HepG2 (cell line): ENCODE data around the gene PRR19. TPM values are rescaled to one million over a fixed set of nuclear protein-coding genes. Genes with fewer than 3 reads are reported as not detected.

Source experiments
- CERS6 ChIP-seq: sonication (generic); formaldehyde crosslinking; IDR thresholded peaks from 2 replicates; pipeline ENCODE4 v1.5.0; 2020; ENCODE audit warnings: missing genetic modification reagents
- DNMT3B ChIP-seq: conservative IDR thresholded peaks from 2 replicates; pipeline ENCODE4 v1.6.1; 2016; ENCODE audit warnings: missing biosample characterization, control low read depth
- HNF1B ChIP-seq: sonication (generic); formaldehyde crosslinking; IDR thresholded peaks from 2 replicates; pipeline ENCODE4 v1.5.1; 2020; ENCODE audit warnings: mild to moderate bottlenecking, moderate library complexity, missing genetic modification reagents
- HNF4G ChIP-seq, 2 experiments: sonication (generic) in 1 of 2; formaldehyde crosslinking in 1 of 2; IDR thresholded peaks; 2 replicates each; pipeline versions ENCODE4 v1.4.0 to v1.6.1; 2011 to 2020; ENCODE audit warnings: borderline replicate concordance in 2 of 2, low read depth in 2 of 2, mild to moderate bottlenecking in 2 of 2, low read length in 1 of 2, missing genetic modification reagents in 1 of 2, moderate library complexity in 1 of 2
- HNRNPK ChIP-seq: fragments of 200-400 bp; formaldehyde crosslinking; IDR thresholded peaks from 2 replicates; pipeline ENCODE4 v1.6.1; 2018; ENCODE audit warnings: low read length, low read depth, moderate library complexity, mild to moderate bottlenecking; ENCODE audit not compliant: poor library complexity, severe bottlenecking
- MAF1 ChIP-seq: sonication (generic); formaldehyde crosslinking; IDR thresholded peaks from 2 replicates; pipeline ENCODE4 v1.5.0; 2020; ENCODE audit warnings: missing genetic modification reagents, borderline replicate concordance
- MED1 ChIP-seq: sonication (generic); formaldehyde crosslinking; IDR thresholded peaks from 2 replicates; pipeline ENCODE4 v1.4.0; 2020; ENCODE audit warnings: missing genetic modification reagents
- NFYB ChIP-seq: sonication (generic); formaldehyde crosslinking; IDR thresholded peaks from 2 replicates; pipeline ENCODE4 v1.4.0; 2020; ENCODE audit warnings: missing genetic modification reagents
- PHF20 ChIP-seq: sonication (generic); formaldehyde crosslinking; IDR thresholded peaks from 2 replicates; pipeline ENCODE4 v1.5.0; 2020; ENCODE audit warnings: mild to moderate bottlenecking, missing genetic modification reagents
- PRPF4 ChIP-seq: fragments of 200-400 bp; formaldehyde crosslinking; IDR thresholded peaks from 2 replicates; pipeline ENCODE4 v1.6.1; 2016; ENCODE audit warnings: low read length, low read depth; ENCODE audit not compliant: poor library complexity, severe bottlenecking
- RELA ChIP-seq: sonication (generic); formaldehyde crosslinking; IDR thresholded peaks from 2 replicates; pipeline ENCODE4 v1.4.0; 2020; ENCODE audit warnings: missing genetic modification reagents
- YY1 ChIP-seq: IDR thresholded peaks from 2 replicates; pipeline ENCODE4 v1.6.1; 2011; ENCODE audit warnings: low read length, low read depth, moderate library complexity, mild to moderate bottlenecking; ENCODE audit not compliant: insufficient read depth, insufficient replicate concordance
- ZKSCAN1 ChIP-seq: fragments of 150-350 bp; IDR thresholded peaks from 2 replicates; pipeline ENCODE4 v1.6.1; 2014; ENCODE audit warnings: low read length
- ZNF124 ChIP-seq: sonication (generic); formaldehyde crosslinking; IDR thresholded peaks from 2 replicates; pipeline ENCODE4 v1.4.0; 2020; ENCODE audit warnings: missing genetic modification reagents
- ZNF18 ChIP-seq: sonication (generic); formaldehyde crosslinking; IDR thresholded peaks from 2 replicates; pipeline ENCODE4 v1.8.0; 2022; ENCODE audit warnings: mild to moderate bottlenecking, missing genetic modification reagents; ENCODE audit not compliant: insufficient replicate concordance
- ZNF180 ChIP-seq: sonication (generic); formaldehyde crosslinking; IDR thresholded peaks from 2 replicates; pipeline ENCODE4 v1.4.0; 2020; ENCODE audit warnings: low read depth, missing genetic modification reagents, borderline replicate concordance
- ZNF460 ChIP-seq: sonication (generic); formaldehyde crosslinking; IDR thresholded peaks from 2 replicates; pipeline ENCODE4 v1.5.1; 2020; ENCODE audit warnings: missing genetic modification reagents, mild to moderate bottlenecking, borderline replicate concordance
- ZNF543 ChIP-seq: sonication (generic); formaldehyde crosslinking; IDR thresholded peaks from 2 replicates; pipeline ENCODE4 v1.4.0; 2020; ENCODE audit warnings: mild to moderate bottlenecking, missing genetic modification reagents
- ZNF549 ChIP-seq: sonication (generic); formaldehyde crosslinking; IDR thresholded peaks from 2 replicates; pipeline ENCODE4 v1.5.0; 2020; ENCODE audit warnings: missing genetic modification reagents
- ZNF709 ChIP-seq: sonication (generic); formaldehyde crosslinking; IDR thresholded peaks from 2 replicates; pipeline ENCODE4 v1.5.0; 2020; ENCODE audit warnings: mild to moderate bottlenecking, missing genetic modification reagents
- ZNF766 ChIP-seq: sonication (generic); formaldehyde crosslinking; IDR thresholded peaks from 2 replicates; pipeline ENCODE4 v1.5.0; 2020; ENCODE audit warnings: missing genetic modification reagents, borderline replicate concordance
- ZSCAN5A ChIP-seq: sonication (generic); formaldehyde crosslinking; IDR thresholded peaks from 2 replicates; pipeline ENCODE4 v1.8.0; 2022; ENCODE audit warnings: mild to moderate bottlenecking, missing genetic modification reagents, borderline replicate concordance
- polyA plus RNA-seq, 8 experiments: library from polyadenylated mRNA; depleted of rRNA in 3 of 8; stranded (reverse) in 7 of 8; unstranded in 1 of 8; fragments of >200 nt; fragmentation: Illumina TruSeq in 4 of 8; extraction: Trizol in 4 of 8; gene quantifications; 2 replicates each; pipeline versions ENCODE4 v1.2.1 to v1.2.3, GENCODE V29; 2011 to 2016; ENCODE audit warnings: low read depth in 4 of 8, missing spikeins in 1 of 8, mixed read lengths in 1 of 8; ENCODE audit not compliant: insufficient read depth in 1 of 8
- total RNA-seq, 5 experiments: library from RNA; depleted of rRNA; stranded (reverse); fragments of >200 nt; fragmentation: Illumina TruSeq; extraction: Trizol; gene quantifications; 2 replicates each; pipeline ENCODE4 v1.2.3, GENCODE V29; 2016; ENCODE audit warnings: low read depth in 1 of 5

Gene PRR19
- total and polyA plus RNA-seq, 2 of the 13 experiments (the other 11 are each of a cell fraction or from before 2014, with no cell fraction given) = 0.21 to 0.33 TPM

GRCh38 chr19:42254850-42255765, 46.8 kb upstream of the PRR19 start, which contains the start of gene ERF (continued):
- 0 out of 2 replicates have a peak, but pooled peaks have one; percentile 23 for TF ChIP-seq ZNF180
- TF ChIP-seq NFYB (CRISPR knock-in tag) = peak; percentile 28; the same call in 1 of the 2 replicates
- TF ChIP-seq RELA (CRISPR knock-in tag) = no peak
- TF ChIP-seq ZNF18 (CRISPR knock-in tag) = no peak
- 0 out of 2 replicates have a peak, but pooled peaks have one; percentile 17 for TF ChIP-seq ZNF124 (CRISPR knock-in tag)
- 0 out of 2 replicates have a peak, but pooled peaks have one; percentile 13 for TF ChIP-seq ZSCAN5A (CRISPR knock-in tag)
- TF ChIP-seq ZNF709 (CRISPR knock-in tag) = no peak
- TF ChIP-seq PHF20 = no peak
- no peak for TF ChIP-seq MAF1
- no peak for TF ChIP-seq DNMT3B (CRISPR knock-in tag)
- peak; percentile 81 for TF ChIP-seq HNRNPK
- no peak for TF ChIP-seq ZNF460 (CRISPR knock-in tag)
- no peak for TF ChIP-seq PRPF4
- 0 out of 2 replicates have a peak, but pooled peaks have one; percentile 55 for TF ChIP-seq HNF1B (CRISPR knock-in tag)
- TF ChIP-seq ZKSCAN1 = no peak
- no peak for TF ChIP-seq ZNF549 (CRISPR knock-in tag)
- peak; percentile 31 for TF ChIP-seq YY1
- TF ChIP-seq CERS6 (CRISPR knock-in tag) = no peak
- 0 out of 2 replicates have a peak, but pooled peaks have one; percentile 3 for TF ChIP-seq HNF4G (IDR thresholded peaks at IDR 0.05; ENCODE audit: borderline replicate concordance, low read depth, low read length)
- no peak for TF ChIP-seq HNF4G (CRISPR knock-in tag; IDR thresholded peaks at IDR 0.05; ENCODE audit: borderline replicate concordance, low read depth)
- TF ChIP-seq ZNF766 = no peak
- no peak for TF ChIP-seq ZNF543 (CRISPR knock-in tag)
- TF ChIP-seq MED1 (CRISPR knock-in tag) = peak; percentile 12; the same call in 1 of the 2 replicates
